KG1 (cell line): Measurements from ENCODE around the gene SLFN12L.
"Not testable (repeated sequence)": the region's sequence is repeated elsewhere in the genome, so short reads cannot be mapped to it uniquely, and the experiment has no call there.

ENCODE experiments used
- DNase-seq: peaks from one replicate; lab custom pipeline; 2025; lab: John Stamatoyannopoulos, UW

Gene SLFN12L

GRCh38 chr17:35542990-35543389 is 5.5 kb upstream of the SLFN12L start:
- DNase-seq = peak; percentile 34

- DNase-seq = no peak
Measured at GRCh38 chr17:35541434-35541833, 4.0 kb upstream of the SLFN12L start.

DNA sequence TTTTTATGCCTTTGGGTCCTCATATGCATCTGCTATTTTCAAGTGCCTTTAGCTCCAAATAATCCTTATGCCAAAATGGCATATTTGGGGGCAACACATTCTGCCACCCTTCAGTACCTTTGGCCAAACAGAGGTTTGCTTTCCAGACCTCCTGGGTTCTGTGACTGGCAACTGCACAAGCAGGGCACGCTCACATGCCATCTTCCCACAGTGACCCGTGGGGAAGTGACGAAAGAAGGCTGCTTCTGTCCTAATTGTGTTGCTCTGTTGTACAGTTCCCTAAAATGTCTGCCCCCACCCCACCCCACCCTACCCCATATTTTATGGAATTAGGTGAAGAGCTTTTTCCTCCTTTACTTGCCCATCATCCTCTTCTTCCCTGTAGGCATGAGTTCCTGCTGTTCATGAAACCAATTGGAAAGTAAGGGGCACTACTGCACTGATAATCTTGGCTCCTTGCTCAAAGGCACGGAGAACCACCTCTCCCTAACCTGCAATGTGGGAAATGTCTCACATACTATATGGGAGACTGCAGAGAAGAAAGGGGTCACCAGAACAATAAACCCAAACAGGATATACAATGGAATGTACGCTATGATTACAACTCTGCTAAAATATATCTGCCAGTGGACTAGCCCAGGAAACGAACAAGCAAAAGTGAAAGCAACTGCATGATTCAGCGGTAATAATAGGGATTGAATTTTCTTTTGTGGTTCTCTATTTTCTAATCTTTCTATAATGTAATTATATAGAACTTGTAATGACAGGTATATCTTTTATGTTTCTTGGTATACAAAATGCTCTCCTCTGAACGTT is 3.3 kb upstream of the SLFN12L start:
- peak; percentile 52 for DNase-seq

DNA sequence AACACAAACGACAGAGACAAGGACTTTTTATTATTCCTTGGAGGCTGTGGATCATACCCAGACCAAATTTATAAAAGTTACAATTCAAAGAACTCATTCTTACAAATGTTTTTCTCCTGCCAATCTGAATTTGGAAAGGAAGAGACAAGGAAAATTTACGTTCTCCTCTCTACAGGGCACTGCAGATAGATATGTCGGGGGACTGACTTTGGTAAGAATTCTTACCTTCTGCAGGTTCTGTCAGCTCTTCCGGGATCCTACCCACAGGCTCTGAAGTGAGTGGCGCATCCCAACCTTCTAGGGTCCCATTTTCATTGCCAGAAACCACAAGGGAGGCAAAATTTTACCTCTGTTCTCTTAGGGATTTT is 2.2 kb upstream of the SLFN12L start:
- DNase-seq = no peak

- no peak for DNase-seq
Measured at GRCh38 chr17:35536664-35537171, 760 bp downstream of the SLFN12L start.

- not testable (repeated sequence) for DNase-seq
Measured at GRCh38 chr17:35535406-35535805, 2.1 kb downstream of the SLFN12L start.

- no peak for DNase-seq
Measured at GRCh38 chr17:35534576-35535093, 2.8 kb downstream of the SLFN12L start.

DNA sequence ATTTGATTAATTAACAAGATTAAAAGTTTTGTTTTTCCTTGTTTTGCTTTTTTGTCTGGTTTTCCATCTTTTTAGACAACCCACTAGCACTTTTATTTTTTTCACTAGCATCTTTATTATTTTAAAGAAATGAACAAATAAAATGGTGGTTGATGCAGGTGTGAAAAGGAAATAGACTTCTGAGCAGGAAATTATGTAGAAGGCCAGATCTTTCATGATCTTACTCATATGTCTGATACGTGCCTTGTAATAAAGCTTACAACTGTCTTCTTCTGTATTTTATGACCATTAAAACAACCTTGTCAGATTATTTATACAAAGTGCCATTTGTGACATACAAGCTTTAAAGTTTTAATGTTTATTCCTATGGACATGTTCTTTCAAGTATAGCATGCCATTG is 6.3 kb downstream of the SLFN12L start:
- DNase-seq = no peak

DNA sequence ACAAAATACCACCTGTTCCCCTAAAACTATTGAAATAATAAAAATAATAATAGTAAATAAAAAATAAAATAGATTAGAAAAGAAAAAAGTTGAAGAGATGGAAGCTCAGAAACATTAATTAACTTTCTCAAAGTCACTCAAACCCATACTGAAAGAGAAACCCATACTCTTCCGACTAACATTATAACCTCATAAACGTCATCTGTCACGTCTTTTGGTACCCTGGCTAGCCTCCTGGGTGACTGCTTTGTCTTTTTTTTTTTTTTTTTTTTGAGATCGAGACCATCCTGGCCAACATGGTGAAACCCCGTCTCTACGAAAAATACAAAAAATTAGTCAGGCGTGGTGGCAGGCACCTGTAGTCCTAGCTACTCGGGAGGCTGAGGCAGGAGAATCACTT is 7.6 kb downstream of the SLFN12L start:
- DNase-seq = no peak

- DNase-seq = not testable (repeated sequence)
Measured at GRCh38 chr17:35529326-35529725, 8.2 kb downstream of the SLFN12L start.

- no peak for DNase-seq
Measured at GRCh38 chr17:35523296-35523695, 14.2 kb downstream of the SLFN12L start.

DNA sequence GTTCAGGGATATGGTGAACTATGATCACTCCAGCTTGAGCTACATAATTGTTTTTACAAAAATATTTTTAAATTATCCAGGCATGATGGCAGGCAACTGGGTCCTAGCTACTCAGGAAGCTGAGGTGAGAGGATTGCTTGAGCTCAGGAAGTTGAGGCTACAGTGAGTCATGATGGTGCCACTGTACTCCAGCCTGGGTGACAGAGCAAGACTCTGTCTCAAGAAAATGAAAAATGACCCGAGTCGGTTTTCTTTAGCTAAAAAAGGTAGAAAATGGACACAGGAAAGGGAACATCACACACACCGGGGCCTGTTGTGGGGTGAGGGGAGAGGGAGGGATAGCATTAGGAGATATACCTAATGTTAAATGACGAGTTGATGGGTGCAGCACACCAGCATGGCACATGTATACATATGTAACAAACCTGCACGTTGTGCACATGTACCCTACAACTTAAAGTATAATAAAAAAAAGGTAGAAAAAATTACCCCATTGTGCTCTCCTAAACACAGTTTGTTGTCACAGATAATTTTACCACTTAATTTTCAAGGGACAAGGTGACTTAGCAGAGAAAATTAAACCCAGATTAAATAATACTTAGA is 15.7 kb downstream of the SLFN12L start:
- not testable (repeated sequence) for DNase-seq

- DNase-seq = no peak
Measured at GRCh38 chr17:35521150-35521549, 16.3 kb downstream of the SLFN12L start.

- DNase-seq = no peak
Measured at GRCh38 chr17:35519906-35520442, 17.5 kb downstream of the SLFN12L start.

GRCh38 chr17:35519439-35519838 is 18.0 kb downstream of the SLFN12L start:
- no peak for DNase-seq

GRCh38 chr17:35518431-35518830 is 19.0 kb downstream of the SLFN12L start:
- DNase-seq = not testable (repeated sequence)

DNA sequence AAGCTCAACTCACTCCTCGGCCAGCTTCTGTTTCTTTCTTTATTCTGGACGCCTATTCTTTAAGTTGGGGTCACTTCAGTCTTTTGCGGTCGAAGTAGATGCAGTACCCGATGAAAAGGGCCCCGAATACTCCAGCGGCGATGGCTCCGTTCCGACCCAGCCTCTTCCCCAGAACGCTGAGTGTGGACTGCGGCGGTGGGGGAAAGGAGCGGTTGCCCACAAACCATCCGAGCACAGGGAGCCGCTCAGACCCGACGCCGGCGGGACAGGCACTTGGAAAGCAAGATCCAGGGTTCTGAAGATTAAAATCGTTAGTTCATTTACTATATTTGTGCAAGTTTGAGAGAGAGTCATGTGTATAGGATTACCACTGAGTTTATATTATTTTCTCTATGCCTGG is 22.5 kb downstream of the SLFN12L start:
- no peak for DNase-seq

- no peak for DNase-seq
Measured at GRCh38 chr17:35514564-35514963, 22.9 kb downstream of the SLFN12L start.

DNA sequence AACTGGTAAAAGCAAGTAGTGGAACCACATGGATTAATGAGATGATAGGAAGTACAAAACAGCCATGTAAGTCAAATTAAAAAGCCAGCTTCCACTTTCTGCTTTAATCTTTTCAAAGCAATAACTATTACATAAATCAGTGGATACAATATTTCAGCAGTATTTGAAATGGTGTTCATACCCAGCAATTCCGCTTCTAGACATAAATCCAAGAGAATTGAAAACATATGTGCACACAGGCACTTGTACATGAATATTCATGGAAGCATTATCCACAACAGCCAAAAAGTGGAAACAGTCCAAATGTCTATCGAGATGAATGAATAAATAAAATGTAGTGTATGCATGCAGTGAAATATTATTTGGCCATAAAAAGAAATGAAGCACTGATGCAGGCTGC is 27.4 kb downstream of the SLFN12L start:
- DNase-seq = no peak

GRCh38 chr17:35507714-35508113 is 29.8 kb downstream of the SLFN12L start:
- DNase-seq = not testable (repeated sequence)

DNA sequence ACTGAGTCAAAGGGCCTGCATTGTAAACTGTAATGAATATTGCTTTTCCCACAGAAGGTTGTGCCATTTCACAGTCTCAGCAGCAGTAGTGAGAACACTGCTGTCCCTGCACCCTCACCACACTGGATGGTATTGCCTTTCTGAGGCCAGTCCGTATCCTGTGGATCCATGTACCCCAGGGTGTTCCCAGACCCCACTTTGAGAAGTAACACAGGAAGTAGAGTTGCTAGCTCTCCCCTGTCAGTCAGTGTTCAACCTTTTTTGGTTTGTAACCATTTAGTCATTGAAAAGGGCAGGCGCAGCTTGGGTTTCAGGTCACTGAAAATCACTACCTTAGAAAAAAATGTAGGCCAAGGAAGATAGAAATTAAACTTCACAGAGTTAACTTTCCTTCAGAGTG is 37.9 kb downstream of the SLFN12L start:
- no peak for DNase-seq

GRCh38 chr17:35498448-35499178 is 38.9 kb downstream of the SLFN12L start:
- DNase-seq = no peak
